H1 (cell line): ENCODE measurements around the gene PABPN1. TPM values are rescaled to one million over a fixed set of nuclear protein-coding genes. Genes with fewer than 3 reads are reported as not detected.

Experiments used
- CHD2 ChIP-seq: IDR thresholded peaks from 2 replicates; pipeline ENCODE4 v1.6.1; 2012; ENCODE audit warnings: low read length, improper control_type of control experiment
- EP300 ChIP-seq, 2 experiments: IDR thresholded peaks; 1 replicate in 1 of 2; 2 replicates in 1 of 2; pipeline ENCODE4 v1.6.1; 2011 to 2012; ENCODE audit warnings: low read depth in 2 of 2, low read length in 2 of 2, mild to moderate bottlenecking in 2 of 2, borderline replicate concordance in 1 of 2, inconsistent platforms in 1 of 2, moderate library complexity in 1 of 2
- KDM1A ChIP-seq: fragments of 200-600, 300-600 bp; sonication (generic); IDR thresholded peaks from 2 replicates; pipeline ENCODE4 v1.7.1; 2016; ENCODE audit warnings: mild to moderate bottlenecking, low read length, borderline replicate concordance
- polyA plus RNA-seq, 7 experiments: library from polyadenylated mRNA; depleted of rRNA in 3 of 7; stranded (reverse) in 5 of 7; unstranded in 2 of 7; fragments of >200 nt in 5 of 7; fragments of 200-250 nt in 2 of 7; gene quantifications; 1 replicate in 5 of 7; 2 replicates in 1 of 7; 4 replicates in 1 of 7; pipeline versions ENCODE4 v1.2.1 to v1.2.3, GENCODE V29; 2011 to 2013; ENCODE audit warnings: missing spikeins in 2 of 7, mixed read lengths in 2 of 7
- total RNA-seq: library from RNA; stranded (reverse); fragmentation: NEBNext Ultra II Directional; extraction: Animal tissue kit (Norgen Biotek cat#: 25700); gene quantifications from 2 replicates; pipeline ENCODE4 v1.2.1, GENCODE V29; 2021
- TF ChIP-seq, protein P1 (sequence below): fragments of 300-600 bp; sonication (generic); IDR thresholded peaks from 2 replicates; pipeline ENCODE4 v1.7.1; 2012; ENCODE audit warnings: low read length, moderate library complexity, mild to moderate bottlenecking, inconsistent platforms; ENCODE audit not compliant: insufficient replicate concordance
- TF ChIP-seq, protein P2 (sequence below), 3 experiments: IDR thresholded peaks; 1 replicate in 2 of 3; 2 replicates in 1 of 3; pipeline versions ENCODE4 v1.5.1 to v1.6.1; 2011; ENCODE audit warnings: low read length in 3 of 3, mild to moderate bottlenecking in 3 of 3, inconsistent platforms in 2 of 3, low read depth in 1 of 3, moderate library complexity in 1 of 3; ENCODE audit not compliant: insufficient read depth in 1 of 3; ENCODE audit errors: control extremely low read depth in 1 of 3

PABPN1 gene
- total and polyA plus RNA-seq, 2 of the 8 experiments (the other 6 are each of a cell fraction or from before 2014, with no cell fraction given): 300 to 331 TPM

DNA sequence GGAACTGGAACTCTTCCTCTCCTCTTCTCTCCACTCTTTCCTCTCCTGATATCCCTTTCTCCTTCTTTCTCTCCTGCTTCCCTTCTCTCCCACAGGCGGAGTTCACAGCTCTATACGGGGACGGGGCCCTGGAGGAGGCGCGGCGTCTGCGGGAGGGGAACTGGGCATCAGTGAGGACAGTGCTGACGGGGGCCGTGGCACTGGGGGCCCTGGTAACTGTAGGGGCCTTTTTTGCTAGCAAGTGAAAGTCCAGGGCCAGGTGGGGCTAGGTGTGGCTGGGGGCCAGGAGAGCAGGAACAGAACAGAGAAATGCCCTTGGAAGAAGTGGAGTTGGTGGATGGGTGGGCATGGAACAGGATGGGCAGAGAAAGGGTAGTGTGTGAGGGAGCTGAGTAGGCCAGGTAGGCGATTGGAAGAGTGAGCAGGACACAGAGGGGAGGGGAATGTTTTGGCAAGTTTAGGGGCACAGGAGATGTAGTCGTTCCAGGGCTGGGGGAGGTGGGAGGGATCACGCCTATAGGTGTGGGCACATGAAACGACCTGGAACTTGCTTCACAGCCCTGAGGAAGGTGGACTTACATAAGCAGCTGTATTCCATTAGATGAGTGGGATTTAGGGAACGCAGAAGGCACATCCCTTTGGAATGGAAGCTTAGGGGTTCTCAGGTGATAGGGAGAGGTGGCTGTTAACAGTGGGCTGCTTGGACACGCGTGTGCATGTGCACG lies 12.4 kb upstream of the PABPN1 start (continued):
- TF ChIP-seq, protein P1, sequence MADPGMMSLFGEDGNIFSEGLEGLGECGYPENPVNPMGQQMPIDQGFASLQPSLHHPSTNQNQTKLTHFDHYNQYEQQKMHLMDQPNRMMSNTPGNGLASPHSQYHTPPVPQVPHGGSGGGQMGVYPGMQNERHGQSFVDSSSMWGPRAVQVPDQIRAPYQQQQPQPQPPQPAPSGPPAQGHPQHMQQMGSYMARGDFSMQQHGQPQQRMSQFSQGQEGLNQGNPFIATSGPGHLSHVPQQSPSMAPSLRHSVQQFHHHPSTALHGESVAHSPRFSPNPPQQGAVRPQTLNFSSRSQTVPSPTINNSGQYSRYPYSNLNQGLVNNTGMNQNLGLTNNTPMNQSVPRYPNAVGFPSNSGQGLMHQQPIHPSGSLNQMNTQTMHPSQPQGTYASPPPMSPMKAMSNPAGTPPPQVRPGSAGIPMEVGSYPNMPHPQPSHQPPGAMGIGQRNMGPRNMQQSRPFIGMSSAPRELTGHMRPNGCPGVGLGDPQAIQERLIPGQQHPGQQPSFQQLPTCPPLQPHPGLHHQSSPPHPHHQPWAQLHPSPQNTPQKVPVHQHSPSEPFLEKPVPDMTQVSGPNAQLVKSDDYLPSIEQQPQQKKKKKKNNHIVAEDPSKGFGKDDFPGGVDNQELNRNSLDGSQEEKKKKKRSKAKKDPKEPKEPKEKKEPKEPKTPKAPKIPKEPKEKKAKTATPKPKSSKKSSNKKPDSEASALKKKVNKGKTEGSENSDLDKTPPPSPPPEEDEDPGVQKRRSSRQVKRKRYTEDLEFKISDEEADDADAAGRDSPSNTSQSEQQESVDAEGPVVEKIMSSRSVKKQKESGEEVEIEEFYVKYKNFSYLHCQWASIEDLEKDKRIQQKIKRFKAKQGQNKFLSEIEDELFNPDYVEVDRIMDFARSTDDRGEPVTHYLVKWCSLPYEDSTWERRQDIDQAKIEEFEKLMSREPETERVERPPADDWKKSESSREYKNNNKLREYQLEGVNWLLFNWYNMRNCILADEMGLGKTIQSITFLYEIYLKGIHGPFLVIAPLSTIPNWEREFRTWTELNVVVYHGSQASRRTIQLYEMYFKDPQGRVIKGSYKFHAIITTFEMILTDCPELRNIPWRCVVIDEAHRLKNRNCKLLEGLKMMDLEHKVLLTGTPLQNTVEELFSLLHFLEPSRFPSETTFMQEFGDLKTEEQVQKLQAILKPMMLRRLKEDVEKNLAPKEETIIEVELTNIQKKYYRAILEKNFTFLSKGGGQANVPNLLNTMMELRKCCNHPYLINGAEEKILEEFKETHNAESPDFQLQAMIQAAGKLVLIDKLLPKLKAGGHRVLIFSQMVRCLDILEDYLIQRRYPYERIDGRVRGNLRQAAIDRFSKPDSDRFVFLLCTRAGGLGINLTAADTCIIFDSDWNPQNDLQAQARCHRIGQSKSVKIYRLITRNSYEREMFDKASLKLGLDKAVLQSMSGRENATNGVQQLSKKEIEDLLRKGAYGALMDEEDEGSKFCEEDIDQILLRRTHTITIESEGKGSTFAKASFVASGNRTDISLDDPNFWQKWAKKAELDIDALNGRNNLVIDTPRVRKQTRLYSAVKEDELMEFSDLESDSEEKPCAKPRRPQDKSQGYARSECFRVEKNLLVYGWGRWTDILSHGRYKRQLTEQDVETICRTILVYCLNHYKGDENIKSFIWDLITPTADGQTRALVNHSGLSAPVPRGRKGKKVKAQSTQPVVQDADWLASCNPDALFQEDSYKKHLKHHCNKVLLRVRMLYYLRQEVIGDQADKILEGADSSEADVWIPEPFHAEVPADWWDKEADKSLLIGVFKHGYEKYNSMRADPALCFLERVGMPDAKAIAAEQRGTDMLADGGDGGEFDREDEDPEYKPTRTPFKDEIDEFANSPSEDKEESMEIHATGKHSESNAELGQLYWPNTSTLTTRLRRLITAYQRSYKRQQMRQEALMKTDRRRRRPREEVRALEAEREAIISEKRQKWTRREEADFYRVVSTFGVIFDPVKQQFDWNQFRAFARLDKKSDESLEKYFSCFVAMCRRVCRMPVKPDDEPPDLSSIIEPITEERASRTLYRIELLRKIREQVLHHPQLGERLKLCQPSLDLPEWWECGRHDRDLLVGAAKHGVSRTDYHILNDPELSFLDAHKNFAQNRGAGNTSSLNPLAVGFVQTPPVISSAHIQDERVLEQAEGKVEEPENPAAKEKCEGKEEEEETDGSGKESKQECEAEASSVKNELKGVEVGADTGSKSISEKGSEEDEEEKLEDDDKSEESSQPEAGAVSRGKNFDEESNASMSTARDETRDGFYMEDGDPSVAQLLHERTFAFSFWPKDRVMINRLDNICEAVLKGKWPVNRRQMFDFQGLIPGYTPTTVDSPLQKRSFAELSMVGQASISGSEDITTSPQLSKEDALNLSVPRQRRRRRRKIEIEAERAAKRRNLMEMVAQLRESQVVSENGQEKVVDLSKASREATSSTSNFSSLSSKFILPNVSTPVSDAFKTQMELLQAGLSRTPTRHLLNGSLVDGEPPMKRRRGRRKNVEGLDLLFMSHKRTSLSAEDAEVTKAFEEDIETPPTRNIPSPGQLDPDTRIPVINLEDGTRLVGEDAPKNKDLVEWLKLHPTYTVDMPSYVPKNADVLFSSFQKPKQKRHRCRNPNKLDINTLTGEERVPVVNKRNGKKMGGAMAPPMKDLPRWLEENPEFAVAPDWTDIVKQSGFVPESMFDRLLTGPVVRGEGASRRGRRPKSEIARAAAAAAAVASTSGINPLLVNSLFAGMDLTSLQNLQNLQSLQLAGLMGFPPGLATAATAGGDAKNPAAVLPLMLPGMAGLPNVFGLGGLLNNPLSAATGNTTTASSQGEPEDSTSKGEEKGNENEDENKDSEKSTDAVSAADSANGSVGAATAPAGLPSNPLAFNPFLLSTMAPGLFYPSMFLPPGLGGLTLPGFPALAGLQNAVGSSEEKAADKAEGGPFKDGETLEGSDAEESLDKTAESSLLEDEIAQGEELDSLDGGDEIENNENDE: no peak
- TF ChIP-seq KDM1A: no peak
- no peak for TF ChIP-seq CHD2
- TF ChIP-seq, protein P2, sequence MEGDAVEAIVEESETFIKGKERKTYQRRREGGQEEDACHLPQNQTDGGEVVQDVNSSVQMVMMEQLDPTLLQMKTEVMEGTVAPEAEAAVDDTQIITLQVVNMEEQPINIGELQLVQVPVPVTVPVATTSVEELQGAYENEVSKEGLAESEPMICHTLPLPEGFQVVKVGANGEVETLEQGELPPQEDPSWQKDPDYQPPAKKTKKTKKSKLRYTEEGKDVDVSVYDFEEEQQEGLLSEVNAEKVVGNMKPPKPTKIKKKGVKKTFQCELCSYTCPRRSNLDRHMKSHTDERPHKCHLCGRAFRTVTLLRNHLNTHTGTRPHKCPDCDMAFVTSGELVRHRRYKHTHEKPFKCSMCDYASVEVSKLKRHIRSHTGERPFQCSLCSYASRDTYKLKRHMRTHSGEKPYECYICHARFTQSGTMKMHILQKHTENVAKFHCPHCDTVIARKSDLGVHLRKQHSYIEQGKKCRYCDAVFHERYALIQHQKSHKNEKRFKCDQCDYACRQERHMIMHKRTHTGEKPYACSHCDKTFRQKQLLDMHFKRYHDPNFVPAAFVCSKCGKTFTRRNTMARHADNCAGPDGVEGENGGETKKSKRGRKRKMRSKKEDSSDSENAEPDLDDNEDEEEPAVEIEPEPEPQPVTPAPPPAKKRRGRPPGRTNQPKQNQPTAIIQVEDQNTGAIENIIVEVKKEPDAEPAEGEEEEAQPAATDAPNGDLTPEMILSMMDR (IDR thresholded peaks at IDR 0.05; ENCODE audit: control extremely low read depth in 1 of 3, insufficient read depth in 1 of 3, low read depth in 1 of 3, low read length in 3 of 3): no peak
- TF ChIP-seq EP300 (IDR thresholded peaks at IDR 0.05; ENCODE audit: borderline replicate concordance in 1 of 2, low read depth in 2 of 2, low read length in 2 of 2): no peak
- TF ChIP-seq, all 59 proteins: peak for 0
